Liver (tissue), 9 donors: ENCODE data around the gene CR1L. TPM values are rescaled to one million over a fixed set of nuclear protein-coding genes. Genes with fewer than 3 reads are reported as not detected.
"Not testable (repeated sequence)": the region's sequence is repeated elsewhere in the genome, so short reads cannot be mapped to it uniquely, and the experiment has no call there.

ENCODE experiments used
- DNase-seq: peaks from one replicate; pipeline ENCODE4 v3.0.0-alpha.2; 2017; ENCODE audit warnings: low spot score
- H3K27ac ChIP-seq, 2 donors: one replicate each; pipeline ENCODE4 v1.7.0; 2013; ENCODE audit warnings: inconsistent platforms in 2 of 2, low read length in 2 of 2, control low read depth in 1 of 2, low read depth in 1 of 2, mild to moderate bottlenecking in 1 of 2
- H3K27me3 ChIP-seq, 4 donors: one replicate each; pipeline versions ENCODE4 v1.6.1 to v1.7.0; 2013; ENCODE audit warnings: low read length in 3 of 4, inconsistent platforms in 1 of 4, mild to moderate bottlenecking in 1 of 4, moderate library complexity in 1 of 4; ENCODE audit not compliant: control insufficient read depth in 4 of 4, insufficient read depth in 4 of 4
- H3K36me3 ChIP-seq, 4 donors: one replicate each; pipeline versions ENCODE4 v1.6.1 to v1.7.0; 2013; ENCODE audit warnings: low read length in 3 of 4, mild to moderate bottlenecking in 3 of 4, low read depth in 1 of 4, moderate library complexity in 1 of 4; ENCODE audit not compliant: control insufficient read depth in 4 of 4, insufficient read depth in 3 of 4
- H3K4me1 ChIP-seq, 4 donors: one replicate each; pipeline versions ENCODE4 v1.6.1 to v1.7.0; 2013; ENCODE audit warnings: low read length in 3 of 4, mild to moderate bottlenecking in 3 of 4, moderate library complexity in 1 of 4; ENCODE audit not compliant: control insufficient read depth in 4 of 4, insufficient read depth in 4 of 4
- H3K4me3 ChIP-seq, 3 donors: one replicate each; pipeline versions ENCODE4 v1.6.1 to v1.7.0; 2013; ENCODE audit warnings: low read length in 3 of 3, control low read depth in 1 of 3, low read depth in 1 of 3, mild to moderate bottlenecking in 1 of 3
- H3K9ac ChIP-seq, 2 donors: one replicate each; pipeline ENCODE4 v1.7.0; 2013; ENCODE audit warnings: low read length in 2 of 2, mild to moderate bottlenecking in 2 of 2, moderate library complexity in 2 of 2, control low read depth in 1 of 2, low read depth in 1 of 2
- H3K9me3 ChIP-seq, 4 donors: one replicate each; pipeline versions ENCODE4 v1.6.1 to v1.7.0; 2013; ENCODE audit warnings: low read length in 3 of 4; ENCODE audit not compliant: control insufficient read depth in 4 of 4
- ATF3 ChIP-seq: IDR thresholded peaks from 2 replicates; pipeline ENCODE4 v1.6.1; 2016; ENCODE audit warnings: antibody characterized with exemption
- CTCF ChIP-seq: fragments of 150-350 bp; IDR thresholded peaks from 2 replicates; pipeline ENCODE4 v1.5.1; 2017; ENCODE audit warnings: improper control_type of control experiment, low read depth, low read length; ENCODE audit not compliant: missing input control
- FOXA2 ChIP-seq: IDR thresholded peaks from 2 replicates; pipeline ENCODE4 v1.6.1; 2016; ENCODE audit warnings: antibody characterized with exemption
- GABPA ChIP-seq, 2 donors: IDR thresholded peaks in 1 of 2; conservative IDR thresholded peaks in 1 of 2; 2 replicates each; pipeline ENCODE4 v1.6.1; 2016; ENCODE audit warnings: antibody characterized with exemption in 2 of 2, mild to moderate bottlenecking in 1 of 2, moderate library complexity in 1 of 2
- HNF4A ChIP-seq, 2 donors: conservative IDR thresholded peaks; 2 replicates each; pipeline ENCODE4 v1.6.1; 2016; ENCODE audit warnings: antibody characterized with exemption in 2 of 2, mild to moderate bottlenecking in 2 of 2
- HNF4G ChIP-seq: IDR thresholded peaks from 2 replicates; pipeline ENCODE4 v1.6.1; 2016; ENCODE audit warnings: antibody characterized with exemption
- JUND ChIP-seq, 2 donors: IDR thresholded peaks; 2 replicates each; pipeline ENCODE4 v1.6.1; 2016; ENCODE audit warnings: antibody characterized with exemption in 2 of 2
- MAX ChIP-seq: IDR thresholded peaks from 2 replicates; pipeline ENCODE4 v1.6.1; 2016; ENCODE audit warnings: antibody characterized with exemption
- NR2F2 ChIP-seq: IDR thresholded peaks from 2 replicates; pipeline ENCODE4 v1.6.1; 2016; ENCODE audit warnings: antibody characterized with exemption
- RAD21 ChIP-seq, 2 donors: IDR thresholded peaks; 2 replicates each; pipeline ENCODE4 v1.6.1; 2016; ENCODE audit warnings: antibody characterized with exemption in 2 of 2, mild to moderate bottlenecking in 2 of 2
- REST ChIP-seq: IDR thresholded peaks from 2 replicates; pipeline ENCODE4 v1.6.1; 2016; ENCODE audit warnings: antibody characterized with exemption, mild to moderate bottlenecking
- RXRA ChIP-seq, 2 donors: IDR thresholded peaks; 2 replicates each; pipeline ENCODE4 v1.6.1; 2017 to 2018; ENCODE audit warnings: antibody characterized with exemption in 2 of 2, mild to moderate bottlenecking in 1 of 2
- SP1 ChIP-seq: IDR thresholded peaks from 2 replicates; pipeline ENCODE4 v1.6.1; 2018; ENCODE audit warnings: antibody characterized with exemption, mild to moderate bottlenecking
- TAF1 ChIP-seq: conservative IDR thresholded peaks from 2 replicates; pipeline ENCODE4 v1.6.1; 2016; ENCODE audit warnings: antibody characterized with exemption, mild to moderate bottlenecking
- YY1 ChIP-seq: IDR thresholded peaks from 2 replicates; pipeline ENCODE4 v1.6.1; 2016; ENCODE audit warnings: antibody characterized with exemption, mild to moderate bottlenecking
- ZBTB33 ChIP-seq: IDR thresholded peaks from 2 replicates; pipeline ENCODE4 v1.6.1; 2016; ENCODE audit warnings: antibody characterized with exemption
- WGBS: extraction: QIAGEN DNeasy Blood & Tissue Kit; methylation state at CpG from one replicate; pipeline ENCODE4 v1.1.7; 2013; 5-methylcytosine and 5-hydroxymethylcytosine counted together
- polyA plus RNA-seq, 2 donors: library from polyadenylated mRNA; stranded (reverse) in 1 of 2; unstranded in 1 of 2; fragments of 200-250 nt in 1 of 2; fragments of >200 nt in 1 of 2; fragmentation: Nextera tagmentation in 1 of 2; extraction: Ambion mirVana in 1 of 2; gene quantifications; one replicate each; pipeline versions ENCODE4 v1.2.1 to v1.2.3, GENCODE V29; 2013 to 2015
- total RNA-seq, 2 donors: library from RNA; depleted of rRNA; stranded (reverse); fragments of >200 nt; gene quantifications; one replicate each; pipeline ENCODE4 v1.2.3, GENCODE V29; 2014
- donor health status: healthy.
- donor health status: healthy.
- donor health status: healthy.
- donor health status: healthy.
- donor health status: healthy.

Gene CR1L
- total and polyA plus RNA-seq, 4 donors = 0.18 to 30.9 (median 0.42) TPM

GRCh38 chr1:207751463-207751789 lies 106.5 kb downstream of the CR1L start:
- Histone ChIP-seq H3K27ac (peak overlapping the region; percentile 76 to 98), H3K4me1 (peaks cover 5 to 37% (median 28%) of the 10 kb centered on the region in 4 donors), H3K9ac (peak overlapping the region; percentile 35 to 86), H3K4me3 (peak overlapping the region in 2 of 3 donors; percentile 63 to 71)
- not testable (repeated sequence) for H3K27me3 ChIP-seq, H3K9me3 ChIP-seq, H3K36me3 ChIP-seq
- DNase-seq = peak; percentile 38
- peak in 1 of 2 donors; percentile 21 for TF ChIP-seq HNF4A (conservative IDR thresholded peaks at IDR 0.05)
- TF ChIP-seq JUND (IDR thresholded peaks at IDR 0.05) = peak in 1 of 2 donors; percentile 27
- 7% methylated on average over 7 of the region's 7 CpGs for WGBS

GRCh38 chr1:207751790-207752455 lies 107.0 kb downstream of the CR1L start, which contains the start of gene CD46:
Gene CD46 (plus strand): TSS chr1:207752054. CDS start chr1:207752213, 159 bp downstream.
- Histone ChIP-seq H3K9me3 (no peaks in the 10 kb centered on the region), H3K27ac (peak within 1 kb of the TSS; percentile 97 to 98), H3K36me3 (no peaks in the 10 kb centered on the region), H3K4me3 (peak within 1 kb of the TSS; percentile 71 to 97 (median 90)), H3K27me3 (no peaks in the 10 kb centered on the region), H3K4me1 (peaks cover 5 to 37% (median 28%) of the 10 kb centered on the region in 4 donors), H3K9ac (peak within 1 kb of the TSS; percentile 86 to 92)
- under 1% methylated on average over 55 of the region's 55 CpGs for WGBS
- DNase-seq = peak; percentile 95
- TF ChIP-seq FOXA2 (no peak), CTCF (peak; percentile 13), ATF3 (no peak), HNF4A (conservative IDR thresholded peaks at IDR 0.05) (no peak), ZBTB33 (no peak), GABPA (IDR thresholded peaks at IDR 0.05 in 1 of 2, conservative IDR thresholded peaks at IDR 0.05 in 1 of 2) (peak in 1 of 2 donors; percentile 83), TAF1 (no peak), HNF4G (no peak), NR2F2 (peak; percentile 85), MAX (no peak), YY1 (peak; percentile 43), REST (peak; percentile 81), RXRA (IDR thresholded peaks at IDR 0.05) (peak; percentile 41 to 55), JUND (IDR thresholded peaks at IDR 0.05) (peak in 1 of 2 donors; percentile 13), SP1 (peak; percentile 76), RAD21 (IDR thresholded peaks at IDR 0.05) (no peak)
